HPDE6-E6E7 (cell line): ENCODE results near the gene PCARE.
"Not testable (repeated sequence)": the region's sequence is repeated elsewhere in the genome, so short reads cannot be mapped to it uniquely, and the experiment has no call there.

ENCODE experiments used
- DNase-seq: peaks from one replicate; pipeline ENCODE4 v3.0.0; 2011; ENCODE audit warnings: missing footprints; ENCODE audit errors: extremely low spot score

PCARE gene

DNA sequence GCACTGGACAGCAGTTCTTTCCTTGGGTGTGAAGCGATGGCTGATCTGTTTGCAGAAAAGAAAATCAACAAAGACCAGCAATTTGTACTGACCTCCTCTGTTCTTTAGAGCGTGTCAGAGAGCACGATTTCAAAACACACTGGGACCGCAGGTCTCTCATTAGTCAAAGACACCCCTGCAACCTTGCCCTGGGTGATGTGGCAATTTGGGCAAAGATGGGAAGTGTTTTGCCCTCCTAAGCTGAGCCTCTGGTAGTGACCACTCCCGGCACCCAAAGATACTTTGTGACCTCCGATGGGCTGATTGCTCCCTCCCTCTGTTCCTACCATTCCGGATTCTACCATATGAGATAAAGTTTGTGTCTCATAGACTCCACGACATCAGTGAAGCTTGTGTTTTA is 22.6 kb upstream of the PCARE start:
- no peak for DNase-seq

DNA sequence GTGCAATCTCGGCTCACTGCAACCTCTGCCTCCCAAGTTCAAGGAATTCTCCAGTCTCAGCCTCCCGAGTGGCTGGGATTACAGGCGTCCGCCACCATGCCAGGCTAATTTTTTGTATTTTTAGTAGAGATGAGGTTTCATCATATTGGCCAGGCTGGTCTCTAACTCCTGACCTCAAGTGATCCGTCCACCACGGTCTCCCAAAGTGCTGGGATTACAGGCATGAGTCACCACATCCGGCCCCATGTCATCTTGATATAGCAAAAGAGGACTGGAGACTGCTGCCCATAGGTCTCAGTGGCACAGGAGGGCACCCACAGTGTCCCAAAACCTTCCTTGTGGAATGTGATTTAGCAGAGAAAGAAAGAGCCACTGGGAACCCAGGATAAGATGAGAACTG is 16.0 kb upstream of the PCARE start:
- DNase-seq, result not testable (repeated sequence)

DNA sequence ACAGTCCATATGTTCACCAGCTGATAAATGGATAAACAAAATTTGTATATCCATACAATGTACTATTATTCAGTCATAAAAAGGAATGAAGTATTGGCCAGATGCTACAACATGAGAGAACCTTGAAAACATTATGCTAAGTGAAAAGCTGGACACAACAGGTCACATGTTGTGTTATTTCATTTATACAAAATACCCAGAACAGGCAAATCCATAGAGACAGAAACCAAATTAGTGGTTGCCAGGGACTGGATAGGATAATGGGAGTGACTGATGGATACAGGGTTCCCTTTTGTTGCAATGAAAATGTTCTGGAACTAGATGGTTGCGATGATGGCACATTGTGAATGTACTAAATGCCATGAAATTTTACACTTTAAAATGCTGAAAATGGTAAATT is 10.2 kb upstream of the PCARE start:
- no peak for DNase-seq

DNA sequence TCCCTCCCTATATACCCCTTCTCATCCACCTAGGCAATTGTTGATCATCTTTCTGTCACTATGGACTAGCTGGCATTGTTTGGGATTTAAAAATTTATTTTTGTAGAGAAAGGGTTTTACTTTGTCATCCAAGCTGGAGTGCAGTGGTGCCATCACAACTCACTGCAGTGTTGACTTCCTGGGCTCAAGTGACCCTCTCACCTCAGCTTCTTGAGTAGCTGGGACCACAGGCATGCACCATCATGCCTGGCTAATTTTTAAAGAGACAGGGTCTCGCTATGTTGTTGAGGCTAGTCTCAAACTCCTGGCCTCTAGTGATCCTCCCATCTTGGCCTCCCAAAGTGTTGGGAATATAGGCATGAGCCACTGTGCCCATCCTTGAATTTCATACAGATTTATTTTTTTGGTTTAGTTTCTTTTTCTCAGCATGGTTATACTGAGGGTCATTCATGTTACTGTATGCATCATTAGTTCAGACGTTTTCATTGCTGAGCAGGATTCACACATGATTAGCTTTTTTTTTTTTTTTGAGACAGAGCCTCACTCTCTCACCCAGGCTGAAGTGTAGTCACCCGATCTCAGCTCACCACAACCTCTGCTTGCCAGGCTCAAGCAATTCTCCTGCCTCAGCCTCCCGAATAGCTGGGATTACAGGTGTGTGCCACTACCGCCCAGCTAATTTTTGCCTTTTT is 8.6 kb upstream of the PCARE start:
- DNase-seq, result no peak

DNA sequence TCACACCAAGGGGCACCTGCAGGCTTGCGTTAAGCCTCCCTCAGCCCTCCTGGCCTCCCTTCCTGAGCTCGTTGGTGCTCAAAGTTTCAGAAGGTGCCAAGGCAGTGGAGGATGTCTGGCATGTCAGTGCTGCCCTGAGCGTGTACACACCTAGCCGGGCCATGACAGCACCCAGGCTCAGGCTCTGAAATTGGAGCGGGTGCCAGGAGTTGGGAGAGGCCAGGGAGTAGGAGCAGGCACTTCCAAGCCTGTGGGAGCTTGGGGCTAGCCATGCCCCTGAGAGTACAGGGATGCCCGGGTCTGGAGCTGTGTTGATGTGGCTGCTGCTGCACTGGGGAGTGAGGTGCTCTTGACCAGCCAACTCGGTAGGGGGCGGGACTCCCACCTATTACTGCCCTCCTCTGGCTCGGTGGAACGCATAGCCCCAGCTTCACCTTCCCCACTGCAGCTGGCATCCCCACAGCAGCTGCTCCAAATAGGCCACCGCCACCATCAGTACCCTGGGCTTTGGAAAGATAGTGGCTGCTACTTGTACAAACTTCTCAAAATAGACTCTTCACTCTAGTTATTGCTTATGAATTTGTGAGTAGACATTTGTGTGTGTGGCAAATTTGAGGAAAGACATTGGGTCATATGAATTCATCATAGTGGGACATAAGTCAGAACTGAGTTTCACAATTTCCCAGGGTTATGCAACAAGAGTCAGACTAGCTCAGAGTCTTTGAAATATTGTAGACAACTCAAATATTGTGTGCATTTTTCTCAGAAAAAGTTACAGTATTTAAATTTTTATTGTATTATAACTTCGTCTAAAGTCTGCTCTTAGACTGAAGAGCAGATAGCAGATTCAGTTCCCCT is 6.8 kb upstream of the PCARE start:
- DNase-seq, result no peak

DNA sequence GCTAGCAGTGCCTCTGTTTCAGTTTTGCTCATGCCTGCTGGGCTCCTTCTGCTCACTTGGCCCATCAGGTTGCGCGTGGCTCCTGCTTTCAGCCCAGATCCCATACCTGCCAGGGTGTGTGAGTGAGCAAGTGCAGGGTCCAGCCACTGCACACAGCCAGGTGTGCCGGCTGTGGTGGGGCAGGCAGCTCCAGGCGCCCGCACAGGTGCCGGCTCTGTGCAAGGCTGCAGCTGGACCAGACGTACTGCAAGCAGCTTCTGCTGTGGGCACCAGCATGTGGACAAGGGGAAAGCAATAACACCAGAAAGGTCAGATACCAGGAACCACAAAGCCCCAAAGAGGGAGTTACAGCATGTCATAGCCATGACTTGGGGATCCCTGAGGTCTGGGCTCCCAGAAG is 5.6 kb upstream of the PCARE start:
- no peak for DNase-seq

DNA sequence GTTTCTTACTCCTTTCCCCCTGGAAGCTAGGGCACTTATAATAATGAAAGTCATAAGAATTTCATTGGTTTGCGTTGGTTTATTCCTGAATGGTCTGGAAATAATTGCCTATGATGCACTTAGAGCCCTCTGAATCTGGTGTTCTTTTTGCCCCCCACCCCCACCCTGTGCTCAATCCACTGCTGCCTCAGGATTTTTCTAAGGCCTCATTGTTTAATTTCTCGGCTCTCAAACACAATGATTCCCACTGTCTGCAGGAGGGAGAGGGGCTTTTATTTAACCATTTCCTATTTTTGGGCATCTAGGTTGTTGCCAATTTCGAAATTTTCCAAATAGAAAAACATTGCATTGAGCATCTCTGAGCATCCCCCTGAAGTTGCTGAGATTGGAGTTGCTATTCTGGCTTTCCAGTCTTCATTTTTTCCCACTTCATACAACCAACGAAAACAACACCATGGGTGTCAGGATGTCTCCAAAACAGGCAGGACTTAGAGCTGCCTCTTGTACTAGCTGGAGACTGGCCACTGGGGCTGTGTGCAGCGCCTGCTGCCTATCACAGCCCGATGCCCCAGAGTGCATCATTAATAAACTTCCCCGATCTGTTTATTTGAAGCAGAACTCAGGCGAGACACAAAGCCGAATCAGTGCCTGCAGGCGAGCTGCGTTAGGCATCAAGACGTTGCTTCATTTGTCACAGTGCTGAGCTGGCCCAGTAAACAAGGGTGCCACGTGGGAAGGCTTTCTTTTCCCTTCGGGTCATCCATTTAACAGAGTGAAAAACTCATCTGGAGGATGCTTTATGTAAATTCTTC is 1.8 kb upstream of the PCARE start:
- DNase-seq, result no peak

DNA sequence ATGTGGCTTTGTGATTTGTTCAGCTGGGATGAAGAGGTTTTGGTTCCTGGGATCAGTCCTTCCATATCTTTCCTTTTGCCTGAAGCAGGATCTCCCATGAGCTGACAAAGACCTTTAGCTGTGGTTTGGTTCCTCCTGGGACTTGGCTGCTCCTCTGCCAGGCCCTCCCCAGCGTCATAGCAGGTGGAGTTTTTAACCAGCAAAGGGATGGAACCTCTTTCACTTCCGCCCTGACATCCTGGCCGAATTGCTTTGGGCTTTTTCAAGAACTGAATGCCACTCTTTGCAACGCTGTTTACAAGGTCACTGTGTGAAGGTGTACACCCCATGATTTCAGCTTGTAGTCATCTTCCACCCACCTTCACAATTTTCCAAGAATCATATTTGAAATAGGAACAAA is 390 bp downstream of the PCARE start:
- DNase-seq, result no peak

DNA sequence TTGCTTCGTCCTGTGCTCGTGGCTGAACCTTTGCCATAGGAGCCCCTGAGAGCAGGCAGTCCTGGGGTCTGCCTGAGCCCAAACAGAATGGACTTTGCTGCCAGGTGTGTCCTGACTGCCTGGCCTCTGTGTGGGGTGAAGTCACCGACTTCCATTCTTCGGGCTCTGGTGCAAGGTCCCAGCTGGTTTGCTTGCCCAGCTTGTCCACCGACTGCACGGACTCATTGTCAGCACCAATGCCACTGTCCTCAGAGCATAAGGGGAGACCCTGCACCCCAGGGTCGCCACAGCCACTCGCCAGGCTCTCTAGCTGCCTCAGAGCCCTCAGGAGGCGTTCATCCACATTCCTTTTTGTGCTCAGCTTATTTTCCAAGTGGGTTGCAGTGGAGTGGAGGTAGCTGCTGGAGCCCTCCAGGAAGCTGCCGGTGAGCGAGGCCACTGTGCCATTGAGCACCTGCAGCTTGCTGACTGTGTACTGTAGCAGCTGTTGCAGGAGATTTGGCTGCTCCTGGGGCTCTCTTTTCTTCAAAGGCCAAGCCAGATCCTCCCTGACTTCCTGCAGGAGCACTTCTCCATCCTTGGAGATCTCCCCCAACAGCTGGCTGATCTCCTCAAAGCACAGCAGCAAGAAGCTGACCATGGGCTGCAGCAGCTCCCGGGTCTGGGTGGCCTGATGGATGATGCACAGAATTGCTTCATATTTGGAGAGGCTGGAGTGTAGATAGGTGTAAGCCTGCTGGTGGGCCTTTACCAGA is 1.2 kb downstream of the PCARE start:
- no peak for DNase-seq

DNA sequence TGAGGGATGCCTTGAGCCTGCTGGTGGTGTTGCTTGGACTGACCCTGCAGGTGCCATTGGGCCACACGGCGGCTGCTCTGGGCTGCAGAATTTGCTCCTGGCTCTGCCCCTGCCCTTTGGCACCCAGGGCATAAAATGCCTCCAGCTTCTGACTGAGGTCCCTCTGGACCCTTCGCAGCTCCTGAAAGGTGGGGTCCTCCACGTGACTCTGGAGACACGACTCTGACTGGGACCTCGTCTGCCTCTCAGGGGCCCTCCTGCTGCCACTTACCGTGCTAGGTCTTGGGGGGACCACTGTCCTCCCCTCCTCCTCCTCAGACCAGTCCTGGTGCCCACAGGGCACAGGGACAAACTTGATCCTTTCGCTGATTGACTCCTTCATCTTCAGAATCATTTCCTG is 2.1 kb downstream of the PCARE start:
- no peak for DNase-seq

DNA sequence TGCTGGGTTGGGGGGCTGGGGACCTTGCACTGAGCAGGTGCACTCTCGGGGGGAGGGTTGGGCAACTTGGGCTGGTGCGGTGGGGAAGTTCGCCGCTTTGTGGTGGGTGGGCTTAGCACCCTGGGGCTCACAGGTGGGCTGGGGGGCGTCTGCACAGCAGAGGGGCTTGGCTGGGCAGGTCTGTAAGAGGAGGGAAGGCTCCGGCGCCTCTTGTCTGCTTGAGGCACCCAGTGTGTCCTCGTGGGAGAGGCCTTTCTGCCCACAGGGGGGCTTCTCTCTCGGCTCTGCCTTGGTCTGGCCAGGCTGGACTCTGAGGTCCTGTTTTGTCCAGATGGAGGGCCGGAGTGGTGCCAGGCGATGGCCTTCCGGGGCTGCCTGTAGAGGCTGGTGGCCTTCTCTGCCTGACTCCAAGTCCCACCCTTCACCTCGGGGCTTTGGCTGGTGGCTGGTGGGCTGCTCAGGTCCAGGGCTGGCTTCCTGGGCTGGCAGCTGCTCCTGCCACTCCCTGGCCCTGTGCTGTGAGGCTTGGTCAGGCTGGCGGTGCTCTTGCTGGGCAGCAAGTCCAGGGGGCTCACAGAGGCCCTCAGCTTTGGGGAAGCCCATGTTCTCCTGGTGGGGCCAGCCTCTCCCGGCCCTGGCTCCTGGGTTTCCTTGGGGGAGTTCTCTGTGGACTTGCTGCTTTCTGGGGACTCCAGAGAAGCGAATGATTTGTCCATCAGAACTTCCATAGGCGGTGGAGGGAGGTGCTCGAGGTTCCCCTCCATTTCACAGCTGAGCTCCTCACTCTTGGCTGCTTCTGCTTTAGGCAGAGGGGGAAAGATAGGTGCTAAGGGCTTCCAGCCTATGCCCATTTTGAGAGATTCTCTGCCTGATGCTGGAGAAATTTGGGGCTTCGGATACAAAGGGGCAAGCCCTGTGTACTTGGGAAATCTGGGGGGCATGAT is 3.0 kb downstream of the PCARE start:
- no peak for DNase-seq

DNA sequence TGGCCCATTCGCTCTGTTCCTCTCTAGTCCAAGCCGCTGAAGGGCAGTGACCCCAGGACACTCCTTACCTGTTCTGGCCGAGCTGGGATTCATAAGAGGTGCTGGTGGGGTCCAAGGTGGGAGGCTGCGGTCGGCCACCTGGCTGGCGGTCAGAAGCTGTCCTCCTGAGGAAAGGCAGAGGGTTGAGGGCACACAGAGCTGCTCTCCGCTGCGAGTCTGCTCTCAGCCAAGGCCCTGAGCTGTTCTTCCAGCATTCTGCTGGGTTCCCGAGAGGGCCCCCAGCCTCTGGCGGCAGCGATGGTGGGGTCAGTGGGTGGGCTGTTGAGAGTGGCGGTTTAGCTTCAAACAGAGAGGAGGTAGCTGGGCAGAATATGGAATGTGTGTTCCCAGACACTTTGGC is 3.8 kb downstream of the PCARE start:
- no peak for DNase-seq

DNA sequence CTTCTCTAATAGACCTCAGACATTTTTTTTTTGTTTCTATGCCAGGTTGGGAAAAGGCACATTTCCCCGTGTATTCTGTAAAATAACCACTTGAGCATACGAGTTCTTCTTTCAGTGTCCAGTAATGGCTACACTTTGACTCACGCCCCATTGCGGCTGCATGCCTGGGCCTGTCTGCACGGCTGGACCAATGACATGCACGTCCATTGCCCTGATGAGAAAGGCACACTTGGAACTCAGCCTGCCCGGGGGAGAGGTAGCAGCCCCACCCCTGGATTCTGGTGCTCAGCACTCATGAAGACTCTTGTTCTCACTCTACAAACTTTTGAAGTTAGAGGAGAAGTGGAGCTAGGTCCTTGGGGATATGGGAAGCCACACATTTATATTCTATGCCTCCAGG is 5.8 kb downstream of the PCARE start:
- DNase-seq, result peak; percentile 88

DNA sequence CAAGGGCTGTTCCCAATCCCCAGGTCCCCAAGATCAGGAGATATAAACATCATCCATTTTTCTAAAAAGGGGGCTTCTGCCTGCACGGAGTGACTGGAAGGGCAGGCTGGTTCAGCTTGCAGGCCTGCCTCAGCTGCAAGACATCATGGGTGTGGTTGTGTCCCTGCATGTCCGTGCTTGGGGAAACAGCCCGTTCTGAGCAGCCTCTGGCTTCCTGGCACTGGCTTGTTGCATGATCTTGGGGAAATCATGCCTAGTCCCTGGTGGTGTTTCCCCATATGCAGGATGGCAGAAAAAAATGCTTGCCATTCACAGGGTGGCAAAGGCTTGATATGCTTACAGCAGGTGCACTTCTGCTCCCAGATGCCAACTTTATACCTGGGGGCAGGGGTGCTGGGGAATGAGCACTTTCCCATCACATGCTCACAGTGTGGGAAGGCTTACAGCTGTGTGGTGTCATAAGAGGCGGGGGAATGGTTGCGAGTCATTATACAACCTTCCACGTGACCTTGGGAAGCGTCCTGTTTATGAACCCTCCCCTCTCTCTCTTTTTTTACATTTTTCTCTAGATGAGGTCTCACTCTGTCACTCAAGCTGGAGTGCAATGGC is 7.2 kb downstream of the PCARE start:
- DNase-seq, result peak; percentile 61

DNA sequence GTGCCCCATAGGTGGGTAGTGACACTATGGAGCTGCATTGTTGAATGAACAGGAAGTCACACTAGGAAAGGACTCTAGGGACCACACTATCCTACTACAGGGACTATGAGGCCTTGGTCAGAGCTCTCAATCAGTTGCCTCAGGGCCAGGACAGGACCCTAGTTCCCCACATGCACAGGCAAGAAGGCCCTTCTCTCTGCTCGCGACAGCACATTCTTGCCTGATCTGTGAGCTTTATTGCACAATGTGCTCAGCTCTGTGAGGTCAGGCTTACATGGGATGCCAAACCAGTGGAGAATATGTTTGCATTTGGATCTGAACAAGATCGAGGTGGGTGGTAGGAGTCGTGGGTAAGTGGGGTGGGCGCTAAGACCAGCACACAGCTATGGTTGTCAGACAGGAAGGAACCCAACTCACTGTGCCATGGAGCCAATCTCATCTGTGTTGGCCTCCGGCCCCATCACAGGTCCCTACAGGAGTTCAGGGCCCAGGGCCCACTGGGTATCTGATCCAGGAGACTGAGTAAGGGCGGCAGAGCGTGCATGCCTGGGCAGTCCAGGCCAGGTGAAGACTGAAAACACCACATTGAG is 8.0 kb downstream of the PCARE start:
- DNase-seq, result peak; percentile 33

DNA sequence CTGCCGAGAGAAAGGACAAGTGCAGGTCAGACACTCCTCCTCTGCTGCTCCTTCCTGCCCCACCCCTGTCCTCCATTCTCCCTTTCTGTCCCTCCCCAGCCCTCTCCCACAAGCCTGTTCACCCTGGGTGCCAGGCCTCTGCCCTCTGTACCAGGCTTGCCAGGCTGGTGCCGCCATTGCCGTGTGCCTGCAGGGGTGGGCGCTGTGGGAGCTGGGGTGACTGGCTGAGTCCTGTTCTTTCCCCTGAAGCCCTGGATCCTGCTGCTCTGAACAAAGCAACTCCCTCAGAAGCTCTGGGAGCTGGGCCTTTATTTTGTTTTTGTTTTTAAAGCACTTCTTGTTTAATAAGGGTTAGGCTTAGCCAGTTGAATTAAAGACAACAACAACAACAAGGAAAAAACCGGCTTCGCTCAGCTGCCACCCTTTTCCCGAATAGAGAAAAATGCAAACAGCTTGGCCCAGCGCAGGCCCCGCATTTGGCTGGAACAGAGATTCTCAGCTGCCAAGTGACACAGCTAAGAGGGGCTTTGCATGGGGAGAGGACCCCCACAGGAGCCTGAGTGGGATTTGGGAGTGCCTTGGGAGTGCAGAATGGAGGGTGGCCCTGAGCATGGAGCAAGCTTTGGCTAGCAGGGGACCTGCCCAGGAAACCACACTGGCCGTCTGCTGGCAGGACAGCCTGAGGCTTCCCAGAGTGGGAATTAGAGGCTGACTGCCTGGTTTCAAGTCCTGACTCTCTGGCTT is 9.1 kb downstream of the PCARE start:
- DNase-seq, result no peak

DNA sequence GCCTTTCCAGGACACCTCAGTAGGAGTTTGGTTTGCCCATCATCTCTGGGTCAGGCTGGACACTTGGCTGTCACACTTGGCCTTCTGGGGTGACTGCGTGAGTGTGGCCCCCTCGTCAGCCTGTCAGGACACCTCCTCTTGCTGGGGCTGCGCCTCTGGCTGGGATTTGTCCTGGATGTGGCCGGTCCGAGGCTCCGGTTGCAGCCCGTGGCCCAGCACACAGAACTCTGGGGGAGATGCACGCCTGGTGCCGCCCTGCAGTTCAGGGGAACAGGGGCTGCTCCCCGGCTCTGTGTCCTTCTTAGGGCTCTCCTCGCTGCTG is 9.6 kb downstream of the PCARE start:
- no peak for DNase-seq

DNA sequence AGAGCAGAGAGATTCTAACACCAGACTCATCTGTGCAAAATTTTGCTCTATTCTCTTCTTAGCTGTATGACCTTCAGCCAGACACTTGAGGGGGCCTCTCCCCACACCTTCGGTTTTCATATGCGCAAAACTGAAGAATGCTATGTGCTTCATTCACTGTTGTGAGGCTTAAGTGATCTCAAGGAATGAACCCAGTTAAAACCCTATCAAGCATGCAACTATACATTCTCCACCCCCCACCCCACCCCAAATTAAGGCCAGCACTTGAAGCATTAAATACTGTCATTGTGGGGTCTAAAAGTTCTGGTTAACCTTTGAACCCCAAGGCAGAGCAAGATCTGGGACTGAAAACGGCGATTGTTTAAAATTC is 10.0 kb downstream of the PCARE start:
- no peak for DNase-seq

DNA sequence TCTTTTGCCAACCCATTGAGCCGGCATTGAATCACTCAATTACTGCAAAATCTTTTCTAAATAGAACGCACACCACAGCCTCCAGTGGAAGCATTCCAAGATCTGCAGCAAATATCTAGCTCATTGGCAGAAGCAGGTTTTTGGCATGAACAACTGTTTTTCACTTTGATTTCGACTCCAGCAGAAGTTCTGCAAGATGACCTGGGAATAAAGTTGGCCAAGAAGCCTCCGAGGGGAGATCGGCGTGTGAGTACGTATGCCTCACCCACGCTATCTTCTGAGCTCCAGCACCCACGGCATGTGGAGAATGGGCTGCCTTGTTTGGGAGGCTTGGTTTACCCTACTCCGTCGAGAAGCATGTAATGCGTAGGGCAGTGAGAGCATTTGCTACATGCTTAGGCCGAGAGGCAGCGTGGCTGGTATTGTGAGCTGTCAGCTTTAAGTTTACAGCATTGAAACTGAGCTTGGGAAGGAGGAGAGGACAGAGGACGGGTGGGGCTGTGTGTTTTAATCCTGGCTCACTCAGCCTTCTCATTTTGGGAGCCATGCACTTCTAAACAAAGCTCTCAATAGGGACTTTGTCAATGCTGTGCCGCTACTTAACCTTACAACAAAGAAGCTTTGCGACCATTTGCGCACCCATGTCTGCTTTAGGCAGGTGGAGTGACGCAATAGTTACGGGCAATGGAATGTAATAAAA is 10.5 kb downstream of the PCARE start:
- DNase-seq, result no peak
